Activated B cell treated with CpG ODN at 0.5 μM for 24 hours (primary cell): ENCODE data around the gene TMED3. TPM values are rescaled to one million over a fixed set of nuclear protein-coding genes. Genes with fewer than 3 reads are reported as not detected.

ENCODE experiments used
- ATAC-seq: fragments of 200-7000 bp; cut with Tn5 transposase; one replicate; pipeline ENCODE4 v1.10.0; 2021; ENCODE audit warnings: low read depth, mild to moderate bottlenecking, moderate library complexity
- CTCF ChIA-PET: fragments of 350-600 bp; sonication (Branson Sonifier 250); formaldehyde crosslinking; loops from one replicate; lab custom pipeline; 2021; ENCODE audit warnings: antibody characterized with exemption; lab: Charles Lee
- POLR2A ChIA-PET: fragments of 350-600 bp; sonication (Branson Sonifier 250); formaldehyde crosslinking; loops from one replicate; lab custom pipeline; 2021; ENCODE audit warnings: antibody characterized with exemption; lab: Charles Lee
- DNase-seq: peaks from one replicate; pipeline ENCODE4 v3.0.0; 2022
- H3K27ac Mint-ChIP-seq: one replicate; pipeline ENCODE4 v1.8.0; 2020; ENCODE audit warnings: mixed read lengths
- H3K27me3 Mint-ChIP-seq: one replicate; pipeline ENCODE4 v1.8.0; 2021; ENCODE audit warnings: mixed read lengths
- H3K36me3 Mint-ChIP-seq: one replicate; pipeline ENCODE4 v1.8.0; 2021; ENCODE audit warnings: low read depth, mixed read lengths
- H3K4me1 Mint-ChIP-seq: one replicate; pipeline ENCODE4 v1.8.0; 2021; ENCODE audit warnings: mixed read lengths
- H3K4me3 Mint-ChIP-seq: one replicate; pipeline ENCODE4 v1.8.0; 2020; ENCODE audit warnings: mild to moderate bottlenecking, mixed read lengths
- H3K9me3 Mint-ChIP-seq: one replicate; pipeline ENCODE4 v1.8.0; 2020; ENCODE audit warnings: mixed read lengths
- CTCF ChIP-seq: fragments of 200-600 bp; IDR thresholded peaks from one replicate; pipeline ENCODE4 v1.8.0; 2022; ENCODE audit warnings: antibody characterized with exemption, mild to moderate bottlenecking
- intact Hi-C: fragments of 100-400 bp; cut with micrococcal nuclease; formaldehyde crosslinking; loops from one replicate; pipeline ENCODE4 v1.15.1; 2024
- total RNA-seq: library from RNA; stranded (reverse); gene quantifications from 2 replicates; pipeline ENCODE4 v1.2.3, GENCODE V29; 2022

TMED3 gene
- total RNA-seq, 1 donor from 2014 or later: 25.0 TPM

- CTCF ChIA-PET: no interaction called here
- POLR2A ChIA-PET: no interaction called here
- H3K36me3 Mint-ChIP-seq: no peaks in the 10 kb centered on the region
- no peaks in the 10 kb centered on the region for H3K4me1 Mint-ChIP-seq
- no peak overlapping the region for H3K27ac Mint-ChIP-seq
- intact Hi-C loops: no loop called here
- no peaks in the 10 kb centered on the region for H3K27me3 Mint-ChIP-seq
- ATAC-seq (no peak), DNase-seq (no peak)
- H3K9me3 Mint-ChIP-seq: no peaks in the 10 kb centered on the region
- H3K4me3 Mint-ChIP-seq: no peak overlapping the region
- no peak for TF ChIP-seq CTCF
Observed at GRCh38 chr15:79371591-79371990, 60.7 kb downstream of the TMED3 start.

- no peak for DNase-seq
- Mint-ChIP-seq H3K27ac (no peak overlapping the region), H3K4me1 (no peaks in the 10 kb centered on the region), H3K4me3 (no peak overlapping the region), H3K27me3 (no peaks in the 10 kb centered on the region), H3K9me3 (no peaks in the 10 kb centered on the region), H3K36me3 (no peaks in the 10 kb centered on the region)
- TF ChIP-seq CTCF: no peak
- ATAC-seq: no peak
- POLR2A ChIA-PET: no interaction called here
- intact Hi-C loops: no loop called here
- CTCF ChIA-PET: interaction anchor here (0.6 to 0.8 kb wide), 2 partner anchors 9 to 10 kb away, joined by 3 read pairs; no protein-coding TSS in a partner anchor
Observed at GRCh38 chr15:79372428-79372827, 61.5 kb downstream of the TMED3 start.

Other genes with a start within 250 kb of the TMED3 start
- 8.6 and 11.4 TPM in 2 replicates for gene RASGRF1, start 220.3 kb upstream of the TMED3 start, total RNA-seq
- not detected in 2 replicates for gene ANKRD34C, start 28.4 kb upstream of the TMED3 start, total RNA-seq
- 0.42 and 0.46 TPM in 2 replicates for gene MINAR1, start 121.2 kb downstream of the TMED3 start, total RNA-seq